Transverse colon (tissue), 4 donors: ENCODE data around the gene AGPAT1. TPM values are rescaled to one million over a fixed set of nuclear protein-coding genes. Genes with fewer than 3 reads are reported as not detected.

Experiments
- DNase-seq: peaks from one replicate; pipeline ENCODE4 v3.0.0-alpha.2; 2019
- H3K27ac ChIP-seq, 4 donors: fragments of 200-600 bp; sonication (generic); 2 replicates each; pipeline ENCODE4 v1.5.1; 2016 to 2018; ENCODE audit warnings: inconsistent platforms in 4 of 4
- H3K27me3 ChIP-seq: fragments of 200-600 bp; sonication (generic); 2 replicates; pipeline ENCODE4 v1.5.1; 2017; ENCODE audit warnings: inconsistent platforms
- H3K36me3 ChIP-seq, 4 donors: fragments of 200-600 bp; sonication (generic); 2 replicates each; pipeline ENCODE4 v1.5.1; 2017 to 2019; ENCODE audit warnings: inconsistent platforms in 4 of 4
- H3K4me1 ChIP-seq, 4 donors: fragments of 200-600 bp; sonication (generic); 2 replicates each; pipeline ENCODE4 v1.5.1; 2017 to 2020; ENCODE audit warnings: inconsistent platforms in 4 of 4
- H3K4me3 ChIP-seq, 4 donors: fragments of 200-600 bp; sonication (generic); 1 replicate in 1 of 4; 2 replicates in 3 of 4; pipeline versions ENCODE4 v1.5.1 to v1.6.1; 2017 to 2019; ENCODE audit warnings: inconsistent platforms in 4 of 4
- H3K9me3 ChIP-seq, 2 donors: fragments of 200-600 bp; sonication (generic); 2 replicates each; pipeline ENCODE4 v1.5.1; 2017 to 2019; ENCODE audit warnings: inconsistent platforms in 2 of 2
- CTCF ChIP-seq, 5 experiments: fragments of 200-600 bp in 3 of 5; fragments of 450-650 bp in 2 of 5; sonication (generic) in 3 of 5; IDR thresholded peaks; 1 replicate in 2 of 5; 2 replicates in 3 of 5; pipeline ENCODE4 v1.5.1; 2016 to 2017; ENCODE audit warnings: antibody characterized with exemption in 5 of 5, inconsistent platforms in 3 of 5, mild to moderate bottlenecking in 2 of 5, moderate library complexity in 1 of 5
- EP300 ChIP-seq: sonication (generic); formaldehyde crosslinking; IDR thresholded peaks from one replicate; pipeline ENCODE4 v1.6.1; 2017; ENCODE audit warnings: antibody characterized with exemption, low read depth
- POLR2A ChIP-seq: fragments of 450-650 bp; IDR thresholded peaks from one replicate; pipeline ENCODE4 v1.6.1; 2016; ENCODE audit warnings: antibody characterized with exemption, mild to moderate bottlenecking, moderate library complexity
- POLR2AphosphoS5 ChIP-seq, 3 donors: sonication (generic); formaldehyde crosslinking; IDR thresholded peaks; one replicate each; pipeline ENCODE4 v1.6.1; 2016; ENCODE audit warnings: antibody characterized with exemption in 3 of 3
- WGBS, 2 donors: methylation state at CpG; one replicate each; pipeline ENCODE4 v1.1.5; 2018; ENCODE audit warnings: low coverage in 1 of 2; 5-methylcytosine and 5-hydroxymethylcytosine counted together
- in situ Hi-C, 4 donors: fragments of 200-750 bp; cut with MboI; loops; one replicate each; pipeline versions ENCODE4 v1.15.0 to v1.15.1; 2017; ENCODE audit warnings: low sequenced_read_pairs in 3 of 4, low pct_ligation_motif_present in 1 of 4, low pct_unique_long_range_greater_than_20kb in 1 of 4
- intact Hi-C: fragments of 100-400 bp; cut with DNase I; formaldehyde crosslinking; loops from one replicate; pipeline ENCODE4 v1.15.1; 2023; ENCODE audit warnings: low total_unique reads
- total RNA-seq, 4 donors: library from RNA; depleted of rRNA; stranded (reverse); fragments of >200 nt; gene quantifications; one replicate each; pipeline ENCODE4 v1.1.0, GENCODE V29; 2016

Gene AGPAT1
- total RNA-seq, 4 donors from 2014 or later: 17.9 to 67.2 (median 50.1) TPM

- 35 to 36% methylated on average over 5 of the region's 5 CpGs for WGBS, 2 donors
- DNase-seq: no peak
- H3K4me3 ChIP-seq: peak overlapping the region in 3 of 4 donors; percentile 77 to 91 (median 91)
Observed at GRCh38 chr6:32176476-32177182, 745 bp upstream of the AGPAT1 start.

DNA sequence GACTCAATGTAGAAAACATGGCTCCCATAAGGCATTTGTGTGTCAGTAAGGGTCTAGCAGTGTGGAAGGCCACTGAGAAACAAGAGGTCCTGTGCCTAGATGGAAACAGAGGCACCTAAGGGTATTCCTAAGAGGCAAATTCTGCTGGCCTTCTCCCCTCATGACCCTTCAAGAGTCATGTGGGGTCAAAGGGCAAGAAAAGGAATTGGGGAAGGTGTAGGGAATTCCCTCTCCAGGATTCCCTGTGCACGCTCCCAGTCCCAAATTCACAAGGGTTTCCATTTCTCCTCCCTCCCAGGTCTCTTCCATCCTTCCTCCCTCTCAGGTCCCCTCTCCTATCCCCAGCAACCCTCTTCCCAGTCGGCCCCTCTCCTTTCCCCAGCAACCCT is 568 bp downstream of the AGPAT1 start:
- H3K4me1 ChIP-seq: peaks cover 25 to 54% (median 37%) of the 10 kb centered on the region in 4 donors
- H3K36me3 ChIP-seq: peaks cover 0 to 6% (median 0%) of the 10 kb centered on the region in 4 donors
- H3K9me3 ChIP-seq: no peaks in the 10 kb centered on the region
- in situ Hi-C loops: no loop called here
- intact Hi-C loops: no loop called here
- WGBS, 2 donors: 10 to 16% methylated on average over 2 of the region's 2 CpGs
- no peaks in the 10 kb centered on the region for H3K27me3 ChIP-seq
- no peak for DNase-seq
- peak overlapping the region; percentile 67 to 91 (median 84) for H3K4me3 ChIP-seq
- H3K27ac ChIP-seq: peak overlapping the region; percentile 94 to 96 (median 94)
- no peak for TF ChIP-seq CTCF (IDR thresholded peaks at IDR 0.05)

More at GRCh38 chr6:32176476-32177182, 745 bp upstream of the AGPAT1 start:
- H3K27ac ChIP-seq: peak overlapping the region; percentile 94 to 96 (median 94)
- no peak for TF ChIP-seq POLR2A
- TF ChIP-seq EP300: no peak
- peaks cover 0 to 6% (median 2%) of the 10 kb centered on the region in 4 donors for H3K36me3 ChIP-seq
- in situ Hi-C loops (no loop called here), intact Hi-C loops (no loop called here)
- H3K9me3 ChIP-seq: no peaks in the 10 kb centered on the region
- H3K4me1 ChIP-seq: peaks cover 25 to 62% (median 37%) of the 10 kb centered on the region in 4 donors
- H3K27me3 ChIP-seq: no peaks in the 10 kb centered on the region

- in situ Hi-C loops: no loop called here
- intact Hi-C loops: no loop called here
- H3K27ac ChIP-seq: no peak overlapping the region
Observed at GRCh38 chr6:32174416-32174815, 1.5 kb downstream of the AGPAT1 start.

GRCh38 chr6:32173051-32173727 is 2.7 kb downstream of the AGPAT1 start:
- no peaks in the 10 kb centered on the region for H3K27me3 ChIP-seq
- peaks cover 0 to 6% (median 0%) of the 10 kb centered on the region in 4 donors for H3K36me3 ChIP-seq
- no peak for DNase-seq
- peaks cover 15 to 36% (median 25%) of the 10 kb centered on the region in 4 donors for H3K4me1 ChIP-seq
- in situ Hi-C loops: no loop called here
- TF ChIP-seq POLR2AphosphoS5 (IDR thresholded peaks at IDR 0.05) (no peak), POLR2A (no peak)
- H3K4me3 ChIP-seq: no peak overlapping the region
- H3K9me3 ChIP-seq: no peaks in the 10 kb centered on the region
- H3K27ac ChIP-seq: no peak overlapping the region
- intact Hi-C loops: no loop called here
- WGBS, 2 donors: 68 to 86% methylated on average over 3 to 4 of the region's 4 CpGs

More at GRCh38 chr6:32174416-32174815, 1.5 kb downstream of the AGPAT1 start:
- no peak for DNase-seq
- 91 to 100% methylated on average over 1 of the region's 1 CpG for WGBS, 2 donors
- Histone ChIP-seq H3K36me3 (no peaks in the 10 kb centered on the region), H3K27me3 (no peaks in the 10 kb centered on the region), H3K9me3 (no peaks in the 10 kb centered on the region), H3K4me1 (peaks cover 18 to 45% (median 32%) of the 10 kb centered on the region in 4 donors), H3K4me3 (no peak overlapping the region)
- no peak for TF ChIP-seq POLR2A
- no peak for TF ChIP-seq CTCF (IDR thresholded peaks at IDR 0.05)
- TF ChIP-seq EP300: no peak
- no peak for TF ChIP-seq POLR2AphosphoS5 (IDR thresholded peaks at IDR 0.05)

- TF ChIP-seq CTCF (IDR thresholded peaks at IDR 0.05): no peak
- TF ChIP-seq POLR2A: no peak
- TF ChIP-seq EP300: no peak
- TF ChIP-seq POLR2AphosphoS5 (IDR thresholded peaks at IDR 0.05): no peak
- no peaks in the 10 kb centered on the region for H3K27me3 ChIP-seq
- H3K27ac ChIP-seq: no peak overlapping the region
- H3K36me3 ChIP-seq: peaks cover 0 to 12% (median 0%) of the 10 kb centered on the region in 4 donors
- intact Hi-C loops (no loop called here), in situ Hi-C loops (no loop called here)
- H3K4me1 ChIP-seq: peaks cover 8 to 26% (median 13%) of the 10 kb centered on the region in 4 donors
- H3K9me3 ChIP-seq: no peaks in the 10 kb centered on the region
- H3K4me3 ChIP-seq: no peak overlapping the region
- WGBS, 2 donors: 99 to 100% methylated on average over 4 to 6 of the region's 6 CpGs
- no peak for DNase-seq
Observed at GRCh38 chr6:32171234-32171633, 4.7 kb downstream of the AGPAT1 start.
